ENCODE results near the gene LST1. TPM values are rescaled to one million over a fixed set of nuclear protein-coding genes. Genes with fewer than 3 reads are reported as not detected.

Gene LST1
- total RNA-seq, 2 donors from 2014 or later, result 8.1 to 28.7 TPM

- H3K9me3 Mint-ChIP-seq, result no peaks in the 10 kb centered on the region
- H3K4me1 Mint-ChIP-seq, result peaks cover 4% of the 10 kb centered on the region
- peaks cover 100% of the 10 kb centered on the region for H3K36me3 Mint-ChIP-seq (ENCODE audit: low read depth)
- H3K27me3 Mint-ChIP-seq, result no peaks in the 10 kb centered on the region
- H3K27ac Mint-ChIP-seq, result no peak overlapping the region
- no peak for ATAC-seq (replicated peaks)
- H3K4me3 Mint-ChIP-seq, result no peak overlapping the region
Measured at GRCh38 chr6:31631209-31631608, 45.1 kb downstream of the LST1 start.

DNA sequence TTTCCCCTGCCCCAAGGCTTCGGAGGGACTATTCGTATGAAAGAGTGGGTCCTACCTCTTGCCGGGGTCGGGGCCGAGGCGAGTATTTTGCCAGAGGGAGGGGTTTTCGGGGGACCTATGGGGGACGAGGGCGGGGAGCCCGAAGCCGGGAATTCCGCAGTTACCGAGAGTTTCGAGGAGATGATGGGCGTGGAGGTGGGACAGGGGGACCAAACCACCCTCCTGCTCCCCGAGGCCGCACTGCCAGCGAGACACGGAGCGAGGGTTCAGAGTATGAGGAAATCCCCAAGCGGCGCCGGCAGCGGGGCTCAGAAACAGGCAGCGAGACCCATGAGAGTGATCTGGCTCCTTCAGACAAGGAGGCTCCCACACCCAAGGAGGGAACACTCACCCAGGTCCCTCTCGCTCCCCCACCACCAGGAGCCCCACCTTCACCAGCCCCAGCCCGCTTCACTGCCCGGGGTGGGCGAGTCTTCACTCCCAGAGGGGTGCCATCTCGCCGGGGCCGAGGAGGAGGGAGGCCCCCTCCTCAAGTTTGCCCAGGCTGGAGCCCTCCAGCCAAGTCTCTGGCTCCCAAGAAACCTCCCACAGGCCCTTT lies 45.7 kb downstream of the LST1 start:
- Mint-ChIP-seq H3K36me3 (ENCODE audit: low read depth) (peaks cover 100% of the 10 kb centered on the region), H3K27ac (no peak overlapping the region), H3K27me3 (no peaks in the 10 kb centered on the region), H3K4me1 (peaks cover 4% of the 10 kb centered on the region), H3K9me3 (no peaks in the 10 kb centered on the region), H3K4me3 (no peak overlapping the region)
- no peak for ATAC-seq (replicated peaks)

DNA sequence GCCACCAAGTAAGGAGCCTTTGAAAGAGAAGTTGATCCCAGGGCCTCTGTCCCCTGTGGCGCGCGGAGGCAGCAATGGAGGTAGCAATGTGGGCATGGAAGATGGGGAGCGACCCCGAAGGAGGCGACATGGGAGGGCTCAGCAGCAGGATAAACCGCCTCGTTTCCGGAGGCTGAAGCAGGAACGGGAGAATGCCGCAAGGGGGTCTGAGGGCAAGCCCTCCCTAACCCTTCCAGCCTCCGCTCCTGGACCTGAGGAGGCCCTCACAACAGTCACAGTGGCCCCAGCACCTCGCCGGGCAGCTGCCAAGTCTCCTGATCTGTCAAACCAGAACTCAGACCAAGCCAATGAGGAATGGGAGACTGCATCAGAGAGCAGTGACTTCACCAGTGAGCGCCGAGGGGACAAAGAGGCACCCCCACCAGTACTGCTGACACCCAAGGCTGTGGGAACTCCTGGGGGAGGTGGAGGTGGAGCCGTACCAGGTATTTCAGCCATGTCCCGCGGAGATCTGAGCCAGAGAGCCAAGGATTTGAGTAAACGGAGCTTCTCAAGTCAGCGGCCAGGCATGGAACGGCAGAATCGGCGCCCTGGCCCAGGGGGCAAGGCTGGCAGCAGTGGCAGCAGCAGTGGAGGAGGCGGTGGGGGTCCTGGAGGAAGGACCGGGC lies 46.3 kb downstream of the LST1 start:
- Mint-ChIP-seq H3K4me1 (peaks cover 4% of the 10 kb centered on the region), H3K27me3 (no peaks in the 10 kb centered on the region)

GRCh38 chr6:31633447-31633846 lies 47.4 kb downstream of the LST1 start:
- peak overlapping the region; percentile 60 for H3K27ac Mint-ChIP-seq
- H3K27me3 Mint-ChIP-seq, result no peaks in the 10 kb centered on the region
- peaks cover 100% of the 10 kb centered on the region for H3K36me3 Mint-ChIP-seq (ENCODE audit: low read depth)
- H3K9me3 Mint-ChIP-seq, result no peaks in the 10 kb centered on the region
- no peak overlapping the region for H3K4me3 Mint-ChIP-seq
- peaks cover 4% of the 10 kb centered on the region for H3K4me1 Mint-ChIP-seq
- ATAC-seq (replicated peaks), result no peak

More for the DNA sequence above, 46.3 kb downstream of the LST1 start:
- Mint-ChIP-seq H3K9me3 (no peaks in the 10 kb centered on the region), H3K36me3 (ENCODE audit: low read depth) (peaks cover 100% of the 10 kb centered on the region), H3K4me3 (no peak overlapping the region), H3K27ac (no peak overlapping the region)
- no peak for ATAC-seq (replicated peaks)

GRCh38 chr6:31634131-31634530 lies 48.1 kb downstream of the LST1 start:
- no peaks in the 10 kb centered on the region for H3K27me3 Mint-ChIP-seq
- H3K36me3 Mint-ChIP-seq (ENCODE audit: low read depth), result peaks cover 100% of the 10 kb centered on the region
- peak overlapping the region; percentile 60 for H3K27ac Mint-ChIP-seq

DNA sequence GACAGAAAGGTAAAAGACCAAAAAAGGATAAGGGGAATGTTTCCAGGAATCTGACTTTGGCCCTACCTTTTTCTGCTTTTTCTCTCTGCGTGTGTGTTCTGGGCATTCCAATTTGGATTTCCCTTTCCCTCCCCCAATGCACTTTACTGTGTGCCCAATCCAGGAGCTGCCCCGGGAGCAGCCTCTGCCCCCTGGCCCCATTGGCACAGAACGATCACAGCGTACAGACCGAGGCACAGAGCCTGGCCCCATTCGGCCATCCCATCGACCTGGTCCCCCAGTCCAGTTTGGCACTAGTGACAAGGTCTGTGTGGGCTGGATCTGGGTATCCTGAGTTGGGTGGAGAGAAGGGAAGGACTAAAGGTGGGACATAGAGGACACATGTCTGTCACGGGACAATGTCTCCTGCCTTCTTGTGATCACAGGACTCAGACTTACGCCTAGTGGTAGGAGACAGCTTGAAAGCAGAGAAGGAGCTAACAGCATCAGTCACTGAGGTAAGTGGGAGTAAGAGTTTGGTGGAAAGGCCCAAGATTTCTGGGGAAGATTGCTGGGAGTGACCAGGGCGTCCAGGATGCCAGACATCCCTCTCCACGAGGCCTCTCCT lies 49.0 kb downstream of the LST1 start:
- H3K36me3 Mint-ChIP-seq (ENCODE audit: low read depth), result peaks cover 100% of the 10 kb centered on the region
- ATAC-seq (replicated peaks), result no peak
- H3K27ac Mint-ChIP-seq, result peak overlapping the region; percentile 59

More at GRCh38 chr6:31634131-31634530, 48.1 kb downstream of the LST1 start:
- no peak for ATAC-seq (replicated peaks)
- Mint-ChIP-seq H3K9me3 (no peaks in the 10 kb centered on the region), H3K4me1 (peaks cover 4% of the 10 kb centered on the region), H3K4me3 (no peak overlapping the region)

GRCh38 chr6:31636698-31637596 lies 50.9 kb downstream of the LST1 start:
- Mint-ChIP-seq H3K9me3 (no peaks in the 10 kb centered on the region), H3K27ac (peak overlapping the region; percentile 52), H3K27me3 (no peaks in the 10 kb centered on the region), H3K4me1 (peaks cover 13% of the 10 kb centered on the region), H3K36me3 (ENCODE audit: low read depth) (peaks cover 100% of the 10 kb centered on the region), H3K4me3 (no peak overlapping the region)
- ATAC-seq (replicated peaks), result no peak

More for the DNA sequence above, 49.0 kb downstream of the LST1 start:
- H3K4me1 Mint-ChIP-seq, result peaks cover 8% of the 10 kb centered on the region
- no peak overlapping the region for H3K4me3 Mint-ChIP-seq
- H3K27me3 Mint-ChIP-seq, result no peaks in the 10 kb centered on the region
- no peaks in the 10 kb centered on the region for H3K9me3 Mint-ChIP-seq

Other genes starting within 250 kb of the LST1 start
- 1,000 to 10,000 TPM; 3,089 to 4,180 TPM for gene HLA-B, start 229.1 kb upstream of the LST1 start, total RNA-seq
- 10 to 100 TPM; 11.6 to 16.2 TPM for gene MICA, start 182.7 kb upstream of the LST1 start, total RNA-seq
- gene MICB, start 88.1 kb upstream of the LST1 start, total RNA-seq, result 10 to 100 TPM; 25.8 to 34.3 TPM
- gene MCCD1, start 57.3 kb upstream of the LST1 start, total RNA-seq, result not detected
- gene DDX39B, start 44.3 kb upstream of the LST1 start, total RNA-seq, result 100 to 1,000 TPM; 558 to 568 TPM
- gene ATP6V1G2, start 39.7 kb upstream of the LST1 start, total RNA-seq, result 1 to 10 TPM; 2.1 to 2.4 TPM
- 10 to 100 TPM; 14.1 to 29.8 TPM for gene NFKBIL1, start 38.7 kb upstream of the LST1 start, total RNA-seq
- gene LTA, start 14.0 kb upstream of the LST1 start, total RNA-seq, result 100 to 1,000 TPM; 163 to 567 TPM
- gene TNF, start 10.7 kb upstream of the LST1 start, total RNA-seq, result 100 to 1,000 TPM in 1 of 2 donors, 10 to 100 TPM in 1; 69.5 to 199 TPM
- gene LTB, start 3.9 kb upstream of the LST1 start, total RNA-seq, result 100 to 1,000 TPM; 269 to 395 TPM
- gene NCR3, start 6.7 kb downstream of the LST1 start, total RNA-seq, result 10 to 100 TPM; 25.4 to 28.6 TPM
- gene AIF1, start 29.0 kb downstream of the LST1 start, total RNA-seq, result 10 to 100 TPM in 1 of 2 donors, 1 to 10 TPM in 1; 9.1 to 15.5 TPM
- gene PRRC2A, start 34.4 kb downstream of the LST1 start, total RNA-seq, result 100 to 1,000 TPM; 226 to 237 TPM
- gene BAG6, start 66.4 kb downstream of the LST1 start, total RNA-seq, result 100 to 1,000 TPM; 298 to 383 TPM
- gene APOM, start 69.6 kb downstream of the LST1 start, total RNA-seq, result 1 to 10 TPM in 1 of 2 donors, under 1 TPM in 1; 0.76 to 1.3 TPM
- 10 to 100 TPM; 16.2 to 21.0 TPM for gene C6orf47, start 74.5 kb downstream of the LST1 start, total RNA-seq
- 10 to 100 TPM; 30.1 to 39.0 TPM for gene GPANK1, start 78.7 kb downstream of the LST1 start, total RNA-seq
- 100 to 1,000 TPM; 204 to 245 TPM for gene CSNK2B, start 79.8 kb downstream of the LST1 start, total RNA-seq
- 10 to 100 TPM; 25.3 to 28.1 TPM for gene LY6G5B, start 83.7 kb downstream of the LST1 start, total RNA-seq
- 1 to 10 TPM; 2.2 to 5.0 TPM for gene LY6G5C, start 94.8 kb downstream of the LST1 start, total RNA-seq
- 10 to 100 TPM; 31.4 to 31.7 TPM for gene ABHD16A, start 117.0 kb downstream of the LST1 start, total RNA-seq
- gene LY6G6F, start 120.6 kb downstream of the LST1 start, total RNA-seq, result not detected
- gene LY6G6D, start 129.1 kb downstream of the LST1 start, total RNA-seq, result not detected
- gene LY6G6C, start 135.5 kb downstream of the LST1 start, total RNA-seq, result under 1 TPM in 1 of 2 donors, not detected in 1; 0.64 TPM
- not detected for gene MPIG6B, start 137.1 kb downstream of the LST1 start, total RNA-seq
- 10 to 100 TPM in 1 of 2 donors, 1 to 10 TPM in 1; 9.4 to 23.8 TPM for gene DDAH2, start 143.0 kb downstream of the LST1 start, total RNA-seq
- gene CLIC1, start 150.3 kb downstream of the LST1 start, total RNA-seq, result 100 to 1,000 TPM; 406 to 482 TPM
- gene MSH5, start 153.7 kb downstream of the LST1 start, total RNA-seq, result 10 to 100 TPM; 78.9 to 82.6 TPM
- gene SAPCD1, start 176.4 kb downstream of the LST1 start, total RNA-seq, result 10 to 100 TPM; 12.1 to 18.9 TPM
- 1 to 10 TPM; 2.9 to 4.2 TPM for gene VWA7, start 191.1 kb downstream of the LST1 start, total RNA-seq
- 100 to 1,000 TPM in 1 of 2 donors, 10 to 100 TPM in 1; 75.3 to 134 TPM for gene VARS1, start 209.5 kb downstream of the LST1 start, total RNA-seq
- 100 to 1,000 TPM in 1 of 2 donors, 10 to 100 TPM in 1; 92.5 to 139 TPM for gene LSM2, start 220.7 kb downstream of the LST1 start, total RNA-seq
- 1 to 10 TPM; 2.7 to 2.9 TPM for gene HSPA1L, start 229.0 kb downstream of the LST1 start, total RNA-seq
- gene HSPA1A, start 229.3 kb downstream of the LST1 start, total RNA-seq, result 100 to 1,000 TPM; 124 to 189 TPM
- gene HSPA1B, start 241.5 kb downstream of the LST1 start, total RNA-seq, result 100 to 1,000 TPM in 1 of 2 donors, 10 to 100 TPM in 1; 78.4 to 118 TPM

Data from activated T-helper 17 cell treated with anti-CD3 and anti-CD28 coated beads, Interleukin-2, amount 50 U/mL, for 72 hours (primary cell).